HL-60 (cell line): ENCODE measurements around the gene ANKRD13B.
"Not testable (repeated sequence)": the region's sequence is repeated elsewhere in the genome, so short reads cannot be mapped to it uniquely, and the experiment has no call there.

Experiments
- DNase-seq, 2 experiments: peaks; one replicate each; pipeline ENCODE4 v3.0.0-alpha.2; 2010 to 2020; ENCODE audit warnings: low read depth in 1 of 2, low spot score in 1 of 2
- H3K27ac ChIP-seq: fragments of 250-450 bp; sonication (Bioruptor Pico); replicated peaks from 2 replicates; pipeline ENCODE4 v1.5.1; 2020; ENCODE audit warnings: mild to moderate bottlenecking, moderate library complexity
- H3K27me3 ChIP-seq: fragments of 250-450 bp; sonication (Bioruptor Pico); 2 replicates; pipeline ENCODE4 v1.5.1; 2021; ENCODE audit warnings: mild to moderate bottlenecking, moderate library complexity; ENCODE audit not compliant: insufficient read depth, poor library complexity, severe bottlenecking
- H3K4me3 ChIP-seq: replicated peaks from 2 replicates; pipeline ENCODE4 v1.5.1; 2011; ENCODE audit warnings: mild to moderate bottlenecking, control low read depth, low read length; ENCODE audit not compliant: insufficient read depth
- CTCF ChIP-seq: IDR thresholded peaks from one replicate; pipeline ENCODE4 v1.5.1; 2011; ENCODE audit warnings: low read length, control low read depth, inconsistent platforms; ENCODE audit not compliant: insufficient read depth
- GABPA ChIP-seq: IDR thresholded peaks from 2 replicates; pipeline ENCODE4 v1.6.1; 2012; ENCODE audit warnings: low read depth
- POLR2AphosphoS5 ChIP-seq: IDR thresholded peaks from 2 replicates; pipeline ENCODE4 v1.6.1; 2012; ENCODE audit warnings: low read depth
- REST ChIP-seq: IDR thresholded peaks from 2 replicates; pipeline ENCODE4 v1.6.1; 2012; ENCODE audit warnings: low read depth; ENCODE audit not compliant: insufficient replicate concordance
- SPI1 ChIP-seq: IDR thresholded peaks from 2 replicates; pipeline ENCODE4 v1.6.1; 2012; ENCODE audit warnings: low read depth, mild to moderate bottlenecking, borderline replicate concordance

Gene ANKRD13B

DNA sequence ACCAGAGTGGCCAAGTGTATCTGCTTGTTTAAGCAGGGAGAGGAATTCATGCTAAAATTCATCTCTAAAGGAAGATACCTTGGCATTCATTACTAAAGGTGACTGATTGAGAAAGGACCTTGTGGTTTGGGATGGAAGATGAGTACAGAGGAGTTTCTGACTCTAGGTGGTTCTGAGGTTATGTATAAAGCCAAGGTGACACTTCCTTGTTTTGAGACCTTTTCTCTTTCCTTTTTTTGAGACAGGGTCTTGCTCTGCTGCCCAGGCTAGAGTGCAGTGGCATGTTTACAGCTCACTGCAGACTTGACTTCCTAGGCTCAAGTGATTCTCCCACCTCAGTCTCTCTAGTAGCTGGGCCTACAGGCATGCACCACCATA lies 35.2 kb upstream of the ANKRD13B start:
- no peak for DNase-seq
- TF ChIP-seq CTCF (no peak), SPI1 (peak; percentile 18; the same call in 1 of the 2 replicates)
- no peak overlapping the region for H3K27ac ChIP-seq
- H3K27me3 ChIP-seq: no peaks in the 10 kb centered on the region
- no peak overlapping the region for H3K4me3 ChIP-seq

DNA sequence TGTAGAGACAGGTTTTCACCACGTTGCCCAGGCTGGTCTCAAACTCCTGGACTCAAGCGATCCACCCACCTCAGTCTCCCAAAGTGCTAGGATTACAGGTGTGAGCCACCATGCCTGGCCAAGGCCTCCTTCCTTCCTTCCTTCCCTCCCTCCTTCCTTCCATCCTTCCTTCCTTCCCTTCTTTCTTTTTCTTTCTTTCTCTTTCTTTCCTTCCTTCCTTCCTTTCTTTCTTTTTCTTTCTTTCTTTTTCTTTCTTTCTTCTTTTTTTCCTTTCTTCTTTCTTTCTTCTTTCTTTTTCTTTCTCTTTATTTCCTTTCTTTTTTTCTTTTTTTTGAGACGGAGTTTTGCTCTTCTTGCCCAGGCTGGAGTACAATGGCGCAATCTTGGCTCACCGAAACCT lies 34.8 kb upstream of the ANKRD13B start:
- H3K27ac ChIP-seq, H3K4me3 ChIP-seq, H3K27me3 ChIP-seq, DNase-seq: not testable (repeated sequence)

DNA sequence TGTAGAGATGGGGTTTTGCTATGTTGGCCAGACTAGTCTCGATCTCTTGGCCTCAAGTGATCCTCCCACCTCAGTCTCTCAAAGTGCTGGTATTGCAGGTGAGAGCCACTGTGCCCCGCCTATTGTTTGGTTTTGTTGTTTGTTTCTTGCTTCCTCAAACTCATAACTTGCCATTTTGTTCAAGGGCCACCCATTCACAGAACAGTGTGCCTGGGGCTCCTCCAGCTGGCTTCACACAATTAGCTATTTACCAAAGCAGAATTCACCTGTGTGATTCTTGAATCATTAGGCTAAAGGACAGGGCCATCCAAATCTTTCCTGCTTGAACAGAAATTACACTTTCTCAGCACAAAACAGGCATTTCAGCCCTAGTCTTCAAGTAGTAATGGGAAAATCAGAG lies 33.3 kb upstream of the ANKRD13B start:
- no peak overlapping the region for H3K4me3 ChIP-seq
- no peak for DNase-seq
- TF ChIP-seq SPI1: no peak
- no peak for TF ChIP-seq CTCF
- no peak for TF ChIP-seq POLR2AphosphoS5
- H3K27me3 ChIP-seq: no peaks in the 10 kb centered on the region
- no peak overlapping the region for H3K27ac ChIP-seq

GRCh38 chr17:29560316-29560715 lies 32.6 kb upstream of the ANKRD13B start:
- DNase-seq: peak in 1 of 2 experiments; percentile 18
- no peak overlapping the region for H3K27ac ChIP-seq
- TF ChIP-seq SPI1: peak; percentile 50; the same call in 1 of the 2 replicates
- TF ChIP-seq GABPA: no peak
- no peak overlapping the region for H3K4me3 ChIP-seq
- no peaks in the 10 kb centered on the region for H3K27me3 ChIP-seq

- H3K27me3 ChIP-seq: no peaks in the 10 kb centered on the region
- peak in 1 of 2 experiments; percentile 26 for DNase-seq
- TF ChIP-seq GABPA: no peak
- no peak for TF ChIP-seq SPI1
- no peak for TF ChIP-seq POLR2AphosphoS5
- no peak for TF ChIP-seq REST
- no peak for TF ChIP-seq CTCF
- no peak overlapping the region for H3K4me3 ChIP-seq
- H3K27ac ChIP-seq: no peak overlapping the region
These were observed 31.1 kb upstream of the ANKRD13B start for GRCh38 chr17:29561554-29562517.
